Measurements from ENCODE around the gene CCDC184. TPM values are rescaled to one million over a fixed set of nuclear protein-coding genes. Genes with fewer than 3 reads are reported as not detected.

CCDC184 gene
- total RNA-seq, 4 donors from 2014 or later = 0.24 to 0.63 (median 0.42) TPM

DNA sequence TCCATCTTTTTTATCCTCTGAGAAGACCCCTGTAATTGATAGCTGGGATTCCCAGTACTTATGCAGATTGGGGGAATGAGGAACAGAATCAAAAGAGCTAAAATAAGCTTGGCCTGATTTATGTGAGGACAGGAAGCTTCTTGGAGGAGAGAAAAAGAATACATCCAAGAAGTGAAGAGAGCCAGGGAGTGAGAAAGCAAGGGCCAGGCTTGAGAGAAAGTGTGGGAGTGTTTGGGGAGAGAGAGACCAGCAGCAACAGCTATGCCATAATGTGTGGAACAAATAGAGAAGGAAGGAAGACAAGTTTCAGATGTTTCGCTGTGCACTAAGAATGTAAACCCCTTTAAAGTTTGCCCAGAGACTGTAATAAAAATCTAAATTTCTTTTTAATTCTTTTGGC, 4.0 kb upstream of the CCDC184 start:
- no peak for DNase-seq (ENCODE audit: low spot score)
- TF ChIP-seq CTCF (IDR thresholded peaks at IDR 0.05) = no peak
- no peak for ATAC-seq (ENCODE audit: low FRiP score)

DNA sequence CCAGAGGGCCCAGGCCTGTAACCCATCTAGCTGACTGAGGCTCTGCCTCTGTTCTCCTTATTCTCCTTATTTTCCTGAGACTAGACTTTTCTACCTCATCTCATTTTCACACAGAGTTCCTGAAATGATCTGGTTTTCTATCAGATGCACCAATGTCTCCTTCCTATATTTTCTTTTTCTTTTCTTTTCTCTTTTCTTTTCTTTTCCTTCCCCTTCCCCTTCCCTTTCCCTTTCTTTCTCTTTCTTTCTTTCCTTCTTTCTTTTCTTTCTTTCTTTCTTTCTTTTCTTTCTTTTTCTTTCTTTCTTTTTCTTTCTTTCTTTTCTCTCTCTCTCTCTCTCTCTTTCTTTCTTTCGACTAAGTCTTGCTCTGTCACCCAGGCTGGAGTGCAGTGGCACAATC, 3.0 kb upstream of the CCDC184 start:
- DNase-seq (ENCODE audit: low spot score) = no peak
- ATAC-seq (ENCODE audit: low FRiP score) = no peak
- TF ChIP-seq CTCF (IDR thresholded peaks at IDR 0.05) = no peak

DNA sequence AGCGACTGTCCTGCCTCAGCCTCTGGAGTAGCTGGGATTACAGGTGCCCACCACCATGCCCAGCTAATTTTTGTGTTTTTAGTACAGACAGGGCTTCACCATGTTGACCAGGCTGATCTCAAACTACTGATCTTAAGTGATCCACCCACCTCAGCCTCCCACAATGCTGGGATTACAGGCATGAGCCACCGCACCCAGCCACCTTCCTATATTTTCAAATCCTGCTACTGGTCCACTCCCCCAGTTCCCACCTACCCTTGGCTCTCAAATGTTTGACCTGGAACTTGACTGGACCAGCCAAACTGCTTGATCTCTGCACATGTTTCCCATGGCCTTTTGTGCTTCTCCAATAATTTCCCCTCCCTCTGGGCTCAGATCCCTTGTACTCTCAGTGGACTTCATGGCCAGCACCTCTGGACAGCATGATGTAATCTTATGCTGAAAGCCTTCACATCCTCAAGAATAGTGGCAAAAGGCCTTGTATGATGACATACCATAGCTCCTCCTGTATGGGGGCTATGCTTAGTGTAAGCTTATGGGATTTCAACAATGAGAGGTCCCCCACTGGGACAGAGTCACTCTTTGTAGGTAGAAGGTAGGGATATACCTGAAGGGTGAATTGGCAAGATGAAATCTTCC, 2.5 kb upstream of the CCDC184 start:
- no peak for TF ChIP-seq CTCF (IDR thresholded peaks at IDR 0.05)
- ATAC-seq (ENCODE audit: low FRiP score) (no peak), DNase-seq (ENCODE audit: low spot score) (no peak)

GRCh38 chr12:48182631-48183030, 813 bp upstream of the CCDC184 start:
- TF ChIP-seq CTCF (IDR thresholded peaks at IDR 0.05) = no peak
- ATAC-seq (ENCODE audit: low FRiP score) (no peak), DNase-seq (ENCODE audit: low spot score) (no peak)

DNA sequence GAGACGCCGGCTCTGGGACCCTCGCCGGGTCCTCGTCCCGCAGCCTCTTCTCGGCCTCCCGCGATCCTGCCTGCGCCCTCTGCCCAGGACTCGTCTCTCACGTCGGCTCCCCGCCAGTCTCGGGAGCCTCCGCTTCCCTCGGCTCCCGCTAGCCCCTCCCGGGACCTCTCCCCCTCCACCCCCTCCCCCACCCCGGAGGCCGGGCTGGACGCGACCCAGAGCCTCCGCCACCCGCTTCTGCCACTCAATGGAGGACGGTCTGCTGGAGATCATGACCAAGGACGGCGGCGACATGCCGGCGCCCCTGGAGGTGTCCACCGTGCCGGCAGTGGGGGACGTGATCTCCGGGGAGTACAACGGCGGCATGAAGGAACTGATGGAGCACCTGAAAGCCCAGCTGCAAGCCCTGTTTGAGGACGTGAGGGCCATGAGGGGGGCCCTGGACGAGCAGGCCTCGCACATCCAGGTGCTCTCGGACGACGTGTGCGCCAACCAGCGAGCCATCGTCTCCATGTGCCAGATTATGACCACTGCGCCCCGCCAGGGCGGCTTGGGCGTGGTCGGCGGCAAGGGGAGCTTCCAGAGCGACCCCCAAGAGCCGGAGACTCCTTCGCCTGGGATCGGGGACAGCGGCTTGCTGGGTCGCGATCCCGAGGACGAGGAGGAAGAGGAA, 568 bp downstream of the CCDC184 start:
- ATAC-seq (ENCODE audit: low FRiP score) (no peak), DNase-seq (ENCODE audit: low spot score) (no peak)
- no peak for TF ChIP-seq CTCF (IDR thresholded peaks at IDR 0.05)

- no peak for TF ChIP-seq CTCF (IDR thresholded peaks at IDR 0.05)
- DNase-seq (ENCODE audit: low spot score) = no peak
- ATAC-seq (ENCODE audit: low FRiP score) = no peak
Measured at GRCh38 chr12:48184549-48184922, 1.1 kb downstream of the CCDC184 start.

Data from omental fat pad (tissue), 4 donors.